WTC11 (cell line): ENCODE results near the gene SYT1. TPM values are rescaled to one million over a fixed set of nuclear protein-coding genes. Genes with fewer than 3 reads are reported as not detected.

ENCODE experiments used
- ATAC-seq: fragments of 200-7000 bp; cut with Tn5 transposase; 2 replicates; pipeline ENCODE4 v1.10.0; 2021; ENCODE audit warnings: mild to moderate bottlenecking, moderate library complexity
- CTCF ChIA-PET: fragments of 300-600 bp; sonication (Branson Sonifier 250); formaldehyde crosslinking; loops from one replicate; lab custom pipeline; 2021; ENCODE audit warnings: antibody characterized with exemption; lab: Charles Lee
- POLR2A ChIA-PET: fragments of 350-600 bp; sonication (Branson Sonifier 250); formaldehyde crosslinking; loops from one replicate; lab custom pipeline; 2021; ENCODE audit warnings: antibody characterized with exemption; lab: Charles Lee
- DNase-seq: peaks from one replicate; pipeline ENCODE4 v3.0.0; 2021; ENCODE audit warnings: low spot score
- H3K27ac Mint-ChIP-seq: 2 replicates; pipeline ENCODE4 v1.8.0; 2021; ENCODE audit warnings: mixed read lengths
- H3K27me3 Mint-ChIP-seq: 2 replicates; pipeline ENCODE4 v1.8.0; 2021; ENCODE audit warnings: low read depth, mild to moderate bottlenecking, moderate library complexity, mixed read lengths
- H3K36me3 Mint-ChIP-seq: 2 replicates; pipeline ENCODE4 v1.8.0; 2021; ENCODE audit warnings: mixed read lengths
- H3K4me1 Mint-ChIP-seq: 2 replicates; pipeline ENCODE4 v1.8.0; 2022; ENCODE audit warnings: mixed read lengths
- H3K4me3 Mint-ChIP-seq: 2 replicates; pipeline ENCODE4 v1.8.0; 2021; ENCODE audit warnings: mild to moderate bottlenecking, moderate library complexity, mixed read lengths
- H3K9me3 Mint-ChIP-seq: 2 replicates; pipeline ENCODE4 v1.8.0; 2021; ENCODE audit warnings: mixed read lengths
- AFF4 ChIP-seq: sonication (generic); formaldehyde crosslinking; IDR thresholded peaks from 2 replicates; pipeline ENCODE4 v1.8.1; 2023; ENCODE audit warnings: mild to moderate bottlenecking, missing genetic modification reagents, borderline replicate concordance
- E2F4 ChIP-seq: sonication (generic); formaldehyde crosslinking; IDR thresholded peaks from 2 replicates; pipeline ENCODE4 v1.8.1; 2022; ENCODE audit warnings: low read depth, mild to moderate bottlenecking, moderate library complexity, missing genetic modification reagents, borderline replicate concordance
- FOXK1 ChIP-seq: sonication (generic); formaldehyde crosslinking; IDR thresholded peaks from 2 replicates; pipeline ENCODE4 v1.8.0; 2022; ENCODE audit warnings: mild to moderate bottlenecking, moderate library complexity, missing genetic modification reagents
- FOXP4 ChIP-seq: sonication (generic); formaldehyde crosslinking; IDR thresholded peaks from 2 replicates; pipeline ENCODE4 v1.8.0; 2022; ENCODE audit warnings: mild to moderate bottlenecking, missing genetic modification reagents
- GRHL2 ChIP-seq: fragments of 250-450 bp; sonication (Bioruptor Pico); IDR thresholded peaks from 2 replicates; pipeline ENCODE4 v1.8.0; 2022; ENCODE audit warnings: mild to moderate bottlenecking, moderate library complexity; ENCODE audit not compliant: insufficient replicate concordance, severe bottlenecking
- IRF2 ChIP-seq: sonication (generic); formaldehyde crosslinking; IDR thresholded peaks from 2 replicates; pipeline ENCODE4 v1.8.0; 2022; ENCODE audit warnings: low read depth, missing genetic modification reagents, borderline replicate concordance
- MAX ChIP-seq: sonication (generic); formaldehyde crosslinking; IDR thresholded peaks from 2 replicates; pipeline ENCODE4 v1.8.0; 2022; ENCODE audit warnings: mild to moderate bottlenecking, missing genetic modification reagents
- MYBL2 ChIP-seq: sonication (generic); formaldehyde crosslinking; IDR thresholded peaks from 2 replicates; pipeline ENCODE4 v1.8.1; 2023; ENCODE audit warnings: mild to moderate bottlenecking, moderate library complexity, missing genetic modification reagents
- NR1H2 ChIP-seq: sonication (generic); formaldehyde crosslinking; IDR thresholded peaks from 2 replicates; pipeline ENCODE4 v1.9.0; 2021; ENCODE audit warnings: mild to moderate bottlenecking, moderate library complexity, missing genetic modification reagents
- RELA ChIP-seq: sonication (generic); formaldehyde crosslinking; IDR thresholded peaks from 2 replicates; pipeline ENCODE4 v1.8.1; 2022; ENCODE audit warnings: missing genetic modification reagents, mild to moderate bottlenecking, borderline replicate concordance
- RORB ChIP-seq: fragments of 250-450 bp; sonication (Bioruptor Pico); IDR thresholded peaks from 2 replicates; pipeline ENCODE4 v1.9.0; 2021; ENCODE audit warnings: mild to moderate bottlenecking
- TEAD4 ChIP-seq: sonication (generic); formaldehyde crosslinking; IDR thresholded peaks from 2 replicates; pipeline ENCODE4 v1.8.0; 2022; ENCODE audit warnings: mild to moderate bottlenecking, missing genetic modification reagents
- ZBTB21 ChIP-seq: sonication (generic); formaldehyde crosslinking; IDR thresholded peaks from 2 replicates; pipeline ENCODE4 v1.8.1; 2023; ENCODE audit warnings: mild to moderate bottlenecking, missing genetic modification reagents, borderline replicate concordance
- ZBTB43 ChIP-seq: sonication (generic); formaldehyde crosslinking; IDR thresholded peaks from 2 replicates; pipeline ENCODE4 v1.8.1; 2023; ENCODE audit warnings: mild to moderate bottlenecking, missing genetic modification reagents
- ZNF121 ChIP-seq: sonication (generic); formaldehyde crosslinking; IDR thresholded peaks from 2 replicates; pipeline ENCODE4 v1.8.0; 2023; ENCODE audit warnings: missing genetic modification reagents
- ZNF219 ChIP-seq: sonication (generic); formaldehyde crosslinking; IDR thresholded peaks from 2 replicates; pipeline ENCODE4 v1.8.0; 2023; ENCODE audit warnings: missing genetic modification reagents, mild to moderate bottlenecking, borderline replicate concordance
- ZNF317 ChIP-seq: sonication (generic); formaldehyde crosslinking; IDR thresholded peaks from 2 replicates; pipeline ENCODE4 v1.8.1; 2023; ENCODE audit warnings: low read depth, mild to moderate bottlenecking, moderate library complexity, missing genetic modification reagents, borderline replicate concordance
- ZNF396 ChIP-seq: fragments of 250-450 bp; sonication (Bioruptor Pico); IDR thresholded peaks from 2 replicates; pipeline ENCODE4 v1.8.0; 2021; ENCODE audit warnings: mild to moderate bottlenecking, moderate library complexity, borderline replicate concordance
- total RNA-seq: library from RNA; stranded (reverse); gene quantifications from 3 replicates; pipeline ENCODE4 v1.2.3, GENCODE V29; 2021

SYT1 gene
- total RNA-seq, 1 experiment from 2014 or later: 45.2 TPM

- no peaks in the 10 kb centered on the region for H3K36me3 Mint-ChIP-seq
- CTCF ChIA-PET: no interaction called here
- POLR2A ChIA-PET: no interaction called here
Measured at GRCh38 chr12:78918268-78918667, 53.7 kb downstream of the SYT1 start.

More at GRCh38 chr12:78918268-78918667, 53.7 kb downstream of the SYT1 start:
- Mint-ChIP-seq H3K4me1 (peaks cover 43% of the 10 kb centered on the region), H3K4me3 (no peak overlapping the region), H3K9me3 (no peaks in the 10 kb centered on the region), H3K27me3 (no peaks in the 10 kb centered on the region), H3K27ac (peak overlapping the region; percentile 22; the same call in 1 of the 2 replicates)
- no peak for TF ChIP-seq ZBTB43
- TF ChIP-seq ZNF317: no peak
- TF ChIP-seq MYBL2 (CRISPR knock-in tag): no peak
- TF ChIP-seq IRF2: no peak
- TF ChIP-seq MAX (CRISPR knock-in tag): no peak
- no peak for TF ChIP-seq RELA
- no peak for TF ChIP-seq E2F4 (CRISPR knock-in tag)
- TF ChIP-seq ZNF121 (CRISPR knock-in tag): no peak
- no peak for TF ChIP-seq ZBTB21 (CRISPR knock-in tag)
- no peak for TF ChIP-seq GRHL2 (CRISPR knock-in tag)
- no peak for TF ChIP-seq FOXP4 (CRISPR knock-in tag)
- no peak for TF ChIP-seq FOXK1 (CRISPR knock-in tag)
- no peak for TF ChIP-seq ZNF219
- TF ChIP-seq AFF4 (CRISPR knock-in tag): no peak
- TF ChIP-seq ZNF396: no peak
- TF ChIP-seq NR1H2 (CRISPR knock-in tag): no peak
- TF ChIP-seq TEAD4 (CRISPR knock-in tag): no peak
- TF ChIP-seq RORB: no peak
- ATAC-seq (no peak), DNase-seq (no peak)
